HepG2 (cell line): ENCODE measurements around the gene LGALS8. TPM values are rescaled to one million over a fixed set of nuclear protein-coding genes. Genes with fewer than 3 reads are reported as not detected.
A peak's percentile ranks its signal among the peaks of the same experiment; 100 is the strongest.

Experiments
- ARID4A ChIP-seq: sonication (generic); formaldehyde crosslinking; IDR thresholded peaks from 2 replicates; pipeline ENCODE4 v1.5.0; 2020; ENCODE audit warnings: mild to moderate bottlenecking, missing genetic modification reagents, borderline replicate concordance
- CBFB ChIP-seq: sonication (generic); formaldehyde crosslinking; IDR thresholded peaks from 2 replicates; pipeline ENCODE4 v1.4.0; 2020; ENCODE audit warnings: missing genetic modification reagents
- CEBPB ChIP-seq: IDR thresholded peaks from 2 replicates; pipeline ENCODE4 v1.6.1; 2011; ENCODE audit warnings: low read depth, low read length, improper control_type of control experiment, borderline replicate concordance
- DBP ChIP-seq: sonication (generic); formaldehyde crosslinking; IDR thresholded peaks from 2 replicates; pipeline ENCODE4 v1.4.0; 2020; ENCODE audit warnings: missing genetic modification reagents; ENCODE audit errors: not compliant biosample characterization
- FOXP4 ChIP-seq: sonication (generic); formaldehyde crosslinking; IDR thresholded peaks from 2 replicates; pipeline ENCODE4 v1.4.0; 2020; ENCODE audit warnings: missing genetic modification reagents
- MYNN ChIP-seq: sonication (generic); formaldehyde crosslinking; IDR thresholded peaks from 2 replicates; pipeline ENCODE4 v1.4.0; 2020; ENCODE audit warnings: mild to moderate bottlenecking, low read depth, missing genetic modification reagents
- NR2F6 ChIP-seq, 2 experiments: IDR thresholded peaks; 2 replicates each; pipeline ENCODE4 v1.6.1; 2016; ENCODE audit warnings: antibody characterized with exemption in 1 of 2, mild to moderate bottlenecking in 1 of 2
- SRSF9 ChIP-seq: fragments of 200-400 bp; formaldehyde crosslinking; IDR thresholded peaks from 2 replicates; pipeline ENCODE4 v1.6.1; 2018; ENCODE audit warnings: borderline replicate concordance, mild to moderate bottlenecking, low read depth, low read length; ENCODE audit not compliant: insufficient read depth, poor library complexity, severe bottlenecking
- TCF7L2 ChIP-seq: IDR thresholded peaks from 2 replicates; pipeline ENCODE4 v1.6.1; 2011; ENCODE audit warnings: mild to moderate bottlenecking, low read depth, low read length, moderate library complexity
- ZBTB21 ChIP-seq: sonication (generic); formaldehyde crosslinking; IDR thresholded peaks from 2 replicates; pipeline ENCODE4 v1.4.0; 2020; ENCODE audit warnings: missing genetic modification reagents
- ZIK1 ChIP-seq: sonication (generic); formaldehyde crosslinking; IDR thresholded peaks from 2 replicates; pipeline ENCODE4 v1.5.0; 2020; ENCODE audit warnings: mild to moderate bottlenecking, low read depth, missing genetic modification reagents, borderline replicate concordance
- ZNF276 ChIP-seq: sonication (generic); formaldehyde crosslinking; IDR thresholded peaks from 2 replicates; pipeline ENCODE4 v1.4.0; 2020; ENCODE audit warnings: mild to moderate bottlenecking, low read depth, missing genetic modification reagents
- ZNF468 ChIP-seq: sonication (generic); formaldehyde crosslinking; IDR thresholded peaks from 2 replicates; pipeline ENCODE4 v1.8.0; 2022; ENCODE audit warnings: mild to moderate bottlenecking, moderate library complexity, missing genetic modification reagents
- ZNF746 ChIP-seq: sonication (generic); formaldehyde crosslinking; IDR thresholded peaks from 2 replicates; pipeline ENCODE4 v1.8.0; 2022; ENCODE audit warnings: mild to moderate bottlenecking, missing genetic modification reagents
- ZNF775 ChIP-seq: sonication (generic); formaldehyde crosslinking; IDR thresholded peaks from 2 replicates; pipeline ENCODE4 v1.4.0; 2020; ENCODE audit warnings: missing genetic modification reagents, mild to moderate bottlenecking, moderate library complexity, borderline replicate concordance
- polyA plus RNA-seq, 8 experiments: library from polyadenylated mRNA; depleted of rRNA in 3 of 8; stranded (reverse) in 7 of 8; unstranded in 1 of 8; fragments of >200 nt; fragmentation: Illumina TruSeq in 4 of 8; extraction: Trizol in 4 of 8; gene quantifications; 2 replicates each; pipeline versions ENCODE4 v1.2.1 to v1.2.3, GENCODE V29; 2011 to 2016; ENCODE audit warnings: low read depth in 4 of 8, missing spikeins in 1 of 8, mixed read lengths in 1 of 8; ENCODE audit not compliant: insufficient read depth in 1 of 8
- total RNA-seq, 5 experiments: library from RNA; depleted of rRNA; stranded (reverse); fragments of >200 nt; fragmentation: Illumina TruSeq; extraction: Trizol; gene quantifications; 2 replicates each; pipeline ENCODE4 v1.2.3, GENCODE V29; 2016; ENCODE audit warnings: low read depth in 1 of 5
- TF ChIP-seq, protein P1 (sequence below): IDR thresholded peaks from 2 replicates; pipeline ENCODE4 v1.6.1; 2012; ENCODE audit warnings: low read depth, low read length, improper control_type of control experiment

LGALS8 gene
- total and polyA plus RNA-seq, 2 of the 13 experiments (the other 11 are each of a cell fraction or from before 2014, with no cell fraction given): 29.3 to 185 TPM

- peak; percentile 54; the same call in 1 of the 2 replicates for TF ChIP-seq ARID4A (CRISPR knock-in tag)
- no peak for TF ChIP-seq ZBTB21 (CRISPR knock-in tag)
- peak; percentile 88 for TF ChIP-seq FOXP4 (CRISPR knock-in tag)
- TF ChIP-seq MYNN (CRISPR knock-in tag): no peak
- 0 out of 2 replicates have a peak, but pooled peaks have one; percentile 43 for TF ChIP-seq ZNF276 (CRISPR knock-in tag)
- peak; percentile 98 for TF ChIP-seq CEBPB
- TF ChIP-seq ZNF746: no peak
- TF ChIP-seq TCF7L2: peak; percentile 89
- no peak for TF ChIP-seq ZIK1
- TF ChIP-seq, protein P1, sequence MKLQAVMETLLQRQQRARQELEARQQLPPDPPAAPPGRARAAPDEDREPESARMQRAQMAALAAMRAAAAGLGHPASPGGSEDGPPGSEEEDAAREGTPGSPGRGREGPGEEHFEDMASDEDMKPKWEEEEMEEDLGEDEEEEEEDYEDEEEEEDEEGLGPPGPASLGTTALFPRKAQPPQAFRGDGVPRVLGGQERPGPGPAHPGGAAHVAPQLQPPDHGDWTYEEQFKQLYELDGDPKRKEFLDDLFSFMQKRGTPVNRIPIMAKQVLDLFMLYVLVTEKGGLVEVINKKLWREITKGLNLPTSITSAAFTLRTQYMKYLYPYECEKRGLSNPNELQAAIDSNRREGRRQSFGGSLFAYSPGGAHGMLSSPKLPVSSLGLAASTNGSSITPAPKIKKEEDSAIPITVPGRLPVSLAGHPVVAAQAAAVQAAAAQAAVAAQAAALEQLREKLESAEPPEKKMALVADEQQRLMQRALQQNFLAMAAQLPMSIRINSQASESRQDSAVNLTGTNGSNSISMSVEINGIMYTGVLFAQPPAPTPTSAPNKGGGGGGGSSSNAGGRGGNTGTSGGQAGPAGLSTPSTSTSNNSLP: peak; percentile 96
- TF ChIP-seq ZNF775 (CRISPR knock-in tag): no peak
- no peak for TF ChIP-seq ZNF468 (CRISPR knock-in tag)
- peak; percentile 57; the same call in 1 of the 2 replicates for TF ChIP-seq CBFB
- no peak for TF ChIP-seq DBP (CRISPR knock-in tag)
- no peak for TF ChIP-seq SRSF9
- TF ChIP-seq NR2F6 (IDR thresholded peaks at IDR 0.05): peak; percentile 50; the same call in 1 of the 2 replicates
- peak; percentile 61 for TF ChIP-seq NR2F6 (CRISPR knock-in tag; IDR thresholded peaks at IDR 0.05)
Observed at GRCh38 chr1:236494586-236495466, 29.0 kb upstream of the LGALS8 start (continued).
